Esophagus muscularis mucosa (tissue), 4 donors: ENCODE data around the gene LMBRD1. TPM values are rescaled to one million over a fixed set of nuclear protein-coding genes. Genes with fewer than 3 reads are reported as not detected.
"Not testable (repeated sequence)": the region's sequence is repeated elsewhere in the genome, so short reads cannot be mapped to it uniquely, and the experiment has no call there.

ENCODE experiments used
- DNase-seq: peaks from one replicate; pipeline ENCODE4 v3.0.0-alpha.2; 2017; ENCODE audit errors: extremely low spot score
- H3K27ac ChIP-seq, 4 donors: fragments of 200-600 bp; sonication (generic); replicated peaks in 1 of 4; 1 replicate in 3 of 4; 2 replicates in 1 of 4; pipeline ENCODE4 v1.5.1; 2016 to 2019; ENCODE audit warnings: mild to moderate bottlenecking in 1 of 4
- H3K27me3 ChIP-seq, 4 donors: fragments of 200-600 bp; sonication (generic); one replicate each; pipeline versions ENCODE4 v1.5.1 to v1.6.0; 2016 to 2019
- H3K36me3 ChIP-seq, 4 donors: fragments of 200-600 bp; sonication (generic); one replicate each; pipeline ENCODE4 v1.5.1; 2016 to 2019
- H3K4me1 ChIP-seq, 4 donors: fragments of 200-600 bp; sonication (generic); one replicate each; pipeline ENCODE4 v1.5.1; 2016 to 2019
- H3K4me3 ChIP-seq, 4 donors: fragments of 200-600 bp; sonication (generic); 1 replicate in 2 of 4; 2 replicates in 2 of 4; pipeline ENCODE4 v1.5.1; 2016 to 2019; ENCODE audit warnings: mild to moderate bottlenecking in 4 of 4, moderate library complexity in 1 of 4
- H3K9me3 ChIP-seq, 4 donors: fragments of 200-600 bp; sonication (generic); 1 replicate in 3 of 4; 2 replicates in 1 of 4; pipeline ENCODE4 v1.5.1; 2016 to 2019
- EP300 ChIP-seq: sonication (generic); formaldehyde crosslinking; IDR thresholded peaks from one replicate; pipeline ENCODE4 v1.6.1; 2017; ENCODE audit warnings: antibody characterized with exemption
- POLR2A ChIP-seq: fragments of 450-650 bp; IDR thresholded peaks from one replicate; pipeline ENCODE4 v1.6.1; 2017; ENCODE audit warnings: antibody characterized with exemption, moderate library complexity, mild to moderate bottlenecking, low read depth
- POLR2AphosphoS5 ChIP-seq, 2 donors: sonication (generic); formaldehyde crosslinking; IDR thresholded peaks; one replicate each; pipeline ENCODE4 v1.6.1; 2017; ENCODE audit warnings: antibody characterized with exemption in 2 of 2
- WGBS: methylation state at CpG from one replicate; pipeline ENCODE4 v1.1.5; 2018; 5-methylcytosine and 5-hydroxymethylcytosine counted together
- intact Hi-C: fragments of 100-400 bp; cut with DNase I; formaldehyde crosslinking; loops from one replicate; pipeline ENCODE4 v1.15.1; 2023
- total RNA-seq, 4 donors: library from RNA; depleted of rRNA; stranded (reverse); fragments of >200 nt; gene quantifications; one replicate each; pipeline versions ENCODE4 v1.1.0 to v1.2.1, GENCODE V29; 2016
- TF ChIP-seq, protein P1 (sequence below), 3 experiments: fragments of 200-600 bp in 2 of 3; fragments of 450-650 bp in 1 of 3; sonication (generic) in 2 of 3; IDR thresholded peaks; one replicate each; pipeline ENCODE4 v1.5.1; 2017 to 2019; ENCODE audit warnings: antibody characterized with exemption in 3 of 3, mild to moderate bottlenecking in 2 of 3, moderate library complexity in 1 of 3

LMBRD1 gene
- total RNA-seq, 4 donors from 2014 or later, result 36.9 to 52.9 (median 49.5) TPM

DNA sequence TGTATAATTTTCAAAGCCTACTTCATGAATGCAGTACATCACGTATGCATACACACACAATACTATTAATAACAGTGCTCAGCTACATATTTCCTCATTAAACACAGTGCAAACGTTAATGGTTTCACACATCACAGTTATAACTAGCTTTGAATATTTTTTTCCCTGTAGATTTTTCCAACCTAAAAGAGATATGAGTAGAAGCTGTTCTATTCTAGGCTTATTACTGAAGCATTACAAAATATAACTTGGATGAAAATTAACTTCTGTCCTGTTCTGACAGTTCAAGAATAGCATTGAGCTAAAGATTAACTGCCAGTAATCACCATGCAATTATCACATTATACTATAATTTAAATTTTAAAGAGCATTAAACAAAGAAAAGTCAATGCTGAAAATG is 6.2 kb downstream of the LMBRD1 start:
- Histone ChIP-seq H3K36me3 (peaks cover 0 to 13% (median 5%) of the 10 kb centered on the region in 4 donors), H3K27ac (peak overlapping the region; percentile 66 to 79 (median 74)), H3K27me3 (no peaks in the 10 kb centered on the region), H3K9me3 (no peaks in the 10 kb centered on the region), H3K4me3 (no peak overlapping the region), H3K4me1 (peaks cover 33 to 68% (median 59%) of the 10 kb centered on the region in 4 donors)
- TF ChIP-seq POLR2A, result no peak
- no peak for TF ChIP-seq EP300
- intact Hi-C loops, result no loop called here
- no peak for DNase-seq
- WGBS, result 44% methylated on average over 2 of the region's 2 CpGs

DNA sequence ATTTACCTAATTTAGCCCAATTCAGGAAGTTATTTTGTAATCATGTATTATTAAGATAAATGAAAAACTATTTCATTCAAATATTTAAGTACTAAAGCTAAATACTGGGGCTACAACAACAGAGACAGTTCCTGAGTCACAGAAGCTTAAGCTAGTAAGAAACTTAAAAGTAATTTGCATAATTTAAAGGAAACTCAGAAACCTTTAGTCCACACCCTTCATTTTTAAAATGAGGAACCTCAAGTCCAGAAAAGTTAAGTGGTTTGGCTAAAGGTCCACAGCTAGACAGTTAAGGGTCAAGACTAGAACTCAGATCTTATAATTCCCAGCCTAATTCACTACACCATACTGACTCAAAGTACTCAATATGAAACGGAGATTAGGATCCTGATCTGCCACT is 7.2 kb downstream of the LMBRD1 start:
- Histone ChIP-seq H3K36me3 (peaks cover 0 to 13% (median 5%) of the 10 kb centered on the region in 4 donors), H3K4me1 (peaks cover 33 to 68% (median 64%) of the 10 kb centered on the region in 4 donors), H3K4me3 (no peak overlapping the region), H3K9me3 (no peaks in the 10 kb centered on the region), H3K27ac (peak overlapping the region in 1 of 4 donors; percentile 77), H3K27me3 (no peaks in the 10 kb centered on the region)
- DNase-seq, result no peak
- TF ChIP-seq, protein P1, sequence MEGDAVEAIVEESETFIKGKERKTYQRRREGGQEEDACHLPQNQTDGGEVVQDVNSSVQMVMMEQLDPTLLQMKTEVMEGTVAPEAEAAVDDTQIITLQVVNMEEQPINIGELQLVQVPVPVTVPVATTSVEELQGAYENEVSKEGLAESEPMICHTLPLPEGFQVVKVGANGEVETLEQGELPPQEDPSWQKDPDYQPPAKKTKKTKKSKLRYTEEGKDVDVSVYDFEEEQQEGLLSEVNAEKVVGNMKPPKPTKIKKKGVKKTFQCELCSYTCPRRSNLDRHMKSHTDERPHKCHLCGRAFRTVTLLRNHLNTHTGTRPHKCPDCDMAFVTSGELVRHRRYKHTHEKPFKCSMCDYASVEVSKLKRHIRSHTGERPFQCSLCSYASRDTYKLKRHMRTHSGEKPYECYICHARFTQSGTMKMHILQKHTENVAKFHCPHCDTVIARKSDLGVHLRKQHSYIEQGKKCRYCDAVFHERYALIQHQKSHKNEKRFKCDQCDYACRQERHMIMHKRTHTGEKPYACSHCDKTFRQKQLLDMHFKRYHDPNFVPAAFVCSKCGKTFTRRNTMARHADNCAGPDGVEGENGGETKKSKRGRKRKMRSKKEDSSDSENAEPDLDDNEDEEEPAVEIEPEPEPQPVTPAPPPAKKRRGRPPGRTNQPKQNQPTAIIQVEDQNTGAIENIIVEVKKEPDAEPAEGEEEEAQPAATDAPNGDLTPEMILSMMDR (IDR thresholded peaks at IDR 0.05), result no peak
- TF ChIP-seq EP300 (no peak), POLR2AphosphoS5 (IDR thresholded peaks at IDR 0.05) (no peak), POLR2A (no peak)
- 85% methylated on average over 1 of the region's 1 CpG for WGBS
- intact Hi-C loops, result no loop called here

DNA sequence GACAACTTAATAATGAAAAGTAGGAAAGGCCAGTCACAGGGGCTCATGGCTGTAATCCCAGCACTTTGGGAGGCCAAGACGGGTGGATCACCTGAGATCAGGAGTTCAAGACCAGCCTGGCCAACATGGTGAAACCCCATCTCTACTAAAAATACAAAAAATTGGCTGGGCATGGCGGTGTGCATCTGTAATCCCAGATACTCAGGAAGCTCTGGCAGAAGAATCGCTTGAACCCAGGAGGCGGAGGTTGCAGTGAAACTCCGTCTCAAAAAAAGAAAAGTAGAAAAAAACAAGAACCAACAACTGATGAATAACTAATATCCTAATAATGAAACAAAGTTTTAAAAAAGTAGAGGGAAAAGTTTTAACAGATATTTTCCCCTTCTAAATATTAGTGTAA is 9.4 kb downstream of the LMBRD1 start:
- H3K9me3 ChIP-seq, H3K27me3 ChIP-seq, DNase-seq, H3K27ac ChIP-seq, H3K4me3 ChIP-seq, intact Hi-C loops: not testable (repeated sequence)
- H3K36me3 ChIP-seq, result peaks cover 0 to 13% (median 5%) of the 10 kb centered on the region in 4 donors
- peaks cover 25 to 68% (median 65%) of the 10 kb centered on the region in 4 donors for H3K4me1 ChIP-seq
- WGBS, result 82% methylated on average over 5 of the region's 5 CpGs

DNA sequence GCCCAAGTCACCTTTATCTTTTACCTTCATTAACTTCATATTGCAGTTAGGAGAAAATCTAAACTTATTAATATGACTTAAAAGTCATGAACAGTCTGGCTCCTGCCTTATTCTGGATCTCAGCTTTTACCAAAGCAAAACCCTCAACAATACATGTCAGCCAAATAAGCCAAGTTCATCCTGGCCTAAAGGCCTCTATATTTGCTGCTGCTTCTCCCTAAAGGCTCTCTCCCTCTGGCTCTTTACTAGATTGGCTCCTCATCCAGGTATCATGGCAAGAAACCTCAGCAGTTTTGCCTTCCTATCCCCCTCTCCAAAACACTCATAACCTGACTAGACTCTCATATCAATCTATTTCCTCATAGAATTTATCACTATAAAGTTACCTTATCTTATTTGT is 11.1 kb downstream of the LMBRD1 start:
- H3K4me3 ChIP-seq, result no peak overlapping the region
- no peaks in the 10 kb centered on the region for H3K9me3 ChIP-seq
- no peaks in the 10 kb centered on the region for H3K27me3 ChIP-seq
- H3K36me3 ChIP-seq, result peaks cover 0 to 13% (median 5%) of the 10 kb centered on the region in 4 donors
- DNase-seq, result no peak
- TF ChIP-seq EP300 (no peak), POLR2AphosphoS5 (IDR thresholded peaks at IDR 0.05) (no peak), POLR2A (no peak)
- TF ChIP-seq, protein P1 (IDR thresholded peaks at IDR 0.05), result no peak
- peak overlapping the region in 3 of 4 donors; percentile 63 to 75 (median 67) for H3K27ac ChIP-seq
- intact Hi-C loops, result no loop called here
- H3K4me1 ChIP-seq, result peaks cover 12 to 68% (median 65%) of the 10 kb centered on the region in 4 donors

DNA sequence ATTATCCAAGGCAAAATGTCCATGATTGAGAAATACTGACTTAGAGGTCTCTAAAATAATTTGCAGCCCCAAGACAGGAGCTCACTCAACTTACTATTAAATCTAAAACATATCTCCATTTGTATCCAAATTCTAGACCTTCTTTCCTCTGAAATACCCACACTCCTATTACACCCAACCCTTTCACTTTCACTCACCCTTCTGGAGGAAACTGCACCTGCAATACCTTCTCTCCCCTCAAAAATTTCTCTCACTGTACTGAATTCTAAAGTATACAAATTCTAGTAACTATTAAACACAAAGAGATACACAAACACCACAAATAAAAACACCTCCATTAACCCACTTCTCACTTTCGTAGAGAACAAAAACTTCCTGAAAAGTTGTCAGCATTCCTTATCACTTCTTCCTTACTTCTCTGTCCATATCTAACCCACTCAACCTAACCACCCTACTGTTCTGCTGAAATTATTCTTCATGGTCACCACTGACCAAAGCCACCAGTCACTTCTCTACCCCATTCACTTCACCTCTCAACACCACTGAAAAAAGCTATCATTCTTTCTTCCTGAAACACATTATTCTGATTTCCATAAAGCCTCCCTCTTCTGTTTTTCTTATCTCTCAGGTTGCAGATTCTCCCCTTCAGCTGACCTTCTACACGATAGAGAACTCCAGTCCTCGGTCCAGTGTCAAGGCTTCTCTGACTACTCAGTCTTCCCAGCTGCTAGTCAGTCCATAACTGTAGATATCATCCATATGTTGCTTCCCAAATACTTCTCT is 12.0 kb downstream of the LMBRD1 start:
- Histone ChIP-seq H3K36me3 (peaks cover 0 to 16% (median 5%) of the 10 kb centered on the region in 4 donors), H3K4me3 (no peak overlapping the region), H3K9me3 (no peaks in the 10 kb centered on the region), H3K27ac (peak overlapping the region; percentile 56 to 75 (median 65)), H3K27me3 (no peaks in the 10 kb centered on the region), H3K4me1 (peaks cover 6 to 67% (median 60%) of the 10 kb centered on the region in 4 donors)
- DNase-seq, result no peak
- TF ChIP-seq, protein P1 (IDR thresholded peaks at IDR 0.05), result no peak
- TF ChIP-seq POLR2AphosphoS5 (IDR thresholded peaks at IDR 0.05) (no peak), EP300 (no peak), POLR2A (no peak)
- WGBS, result 73% methylated on average over 3 of the region's 3 CpGs
- intact Hi-C loops, result no loop called here
